ENCODE data around the gene ATAD2B.
"Not testable (repeated sequence)": the region's sequence is repeated elsewhere in the genome, so short reads cannot be mapped to it uniquely, and the experiment has no call there.

ATAD2B gene

DNA sequence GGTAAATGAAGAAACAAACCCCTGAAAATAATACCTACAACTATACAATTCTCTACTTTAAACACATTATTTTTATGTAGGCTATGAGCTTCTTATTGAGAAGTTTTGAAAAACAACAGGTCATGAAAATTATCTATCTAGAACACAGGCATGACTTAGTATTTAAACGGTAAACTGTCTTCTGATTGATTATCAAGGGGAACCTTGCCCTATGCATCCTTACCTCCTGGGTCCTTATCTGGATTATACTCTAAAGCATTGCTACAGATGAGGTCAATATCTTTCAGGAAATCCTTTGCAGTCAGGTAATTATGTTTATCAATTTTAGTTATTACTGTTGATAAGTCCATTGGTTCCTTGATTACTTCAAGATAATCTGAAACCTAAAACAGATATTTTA lies 144.3 kb downstream of the ATAD2B start:
- DNase-seq = no peak

- DNase-seq = no peak
These were observed 144.8 kb downstream of the ATAD2B start for GRCh38 chr2:23782126-23782525.

DNA sequence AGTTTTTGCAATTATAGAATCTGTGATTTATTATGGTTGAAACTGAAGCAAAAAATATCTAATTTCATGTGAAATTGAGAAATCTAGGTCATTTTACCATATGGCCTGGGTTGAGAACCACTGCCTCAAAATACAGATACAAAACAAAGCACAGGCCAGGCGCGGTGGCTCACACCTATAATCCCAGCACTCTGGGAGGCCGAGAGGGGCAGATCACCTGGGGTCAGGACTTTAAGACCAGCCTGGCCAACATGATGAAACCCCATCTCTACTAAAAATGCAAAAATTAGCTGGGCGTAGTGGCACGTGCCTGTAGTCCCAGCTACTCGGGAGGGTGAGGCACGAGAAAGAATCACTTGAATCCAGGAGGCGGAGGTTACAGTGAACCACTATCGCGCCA lies 146.5 kb downstream of the ATAD2B start:
- not testable (repeated sequence) for DNase-seq

DNA sequence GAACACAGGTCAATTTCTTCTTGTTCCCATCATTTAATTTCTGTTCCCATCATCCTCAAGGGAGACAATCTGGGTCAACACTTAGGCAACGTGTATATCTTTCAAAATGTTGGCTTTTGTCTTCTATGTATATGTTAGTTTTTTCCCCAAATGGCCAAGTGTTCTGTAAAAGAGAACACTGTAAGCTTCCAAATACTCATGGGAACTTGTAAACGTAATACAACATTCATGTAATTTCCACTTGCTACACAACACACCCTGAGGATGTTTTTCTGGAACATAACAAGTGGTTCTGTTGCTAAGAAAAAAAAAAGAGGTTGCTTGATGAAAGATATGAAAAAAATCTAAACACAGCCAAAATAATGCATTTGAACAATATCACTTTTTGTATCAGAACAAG lies 149.1 kb downstream of the ATAD2B start:
- DNase-seq = no peak

DNA sequence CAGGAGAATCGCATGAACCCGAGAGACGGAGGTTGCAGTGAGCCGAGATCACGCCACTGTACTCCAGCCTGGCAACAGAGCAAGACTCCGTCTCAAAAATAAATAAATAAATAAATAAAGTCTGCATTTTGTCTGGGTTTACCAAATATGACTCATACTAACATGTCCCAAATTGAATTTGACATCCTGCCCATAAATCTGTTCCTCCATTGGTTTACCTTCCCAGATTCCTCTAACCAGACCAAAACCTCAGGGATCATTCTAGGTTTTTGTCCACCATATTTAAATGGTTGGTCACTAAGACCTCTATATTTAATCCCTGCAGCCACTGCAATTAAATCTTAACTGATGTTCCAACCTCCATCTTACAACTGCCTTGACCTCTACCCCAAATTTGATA lies 150.9 kb downstream of the ATAD2B start:
- DNase-seq = no peak

DNA sequence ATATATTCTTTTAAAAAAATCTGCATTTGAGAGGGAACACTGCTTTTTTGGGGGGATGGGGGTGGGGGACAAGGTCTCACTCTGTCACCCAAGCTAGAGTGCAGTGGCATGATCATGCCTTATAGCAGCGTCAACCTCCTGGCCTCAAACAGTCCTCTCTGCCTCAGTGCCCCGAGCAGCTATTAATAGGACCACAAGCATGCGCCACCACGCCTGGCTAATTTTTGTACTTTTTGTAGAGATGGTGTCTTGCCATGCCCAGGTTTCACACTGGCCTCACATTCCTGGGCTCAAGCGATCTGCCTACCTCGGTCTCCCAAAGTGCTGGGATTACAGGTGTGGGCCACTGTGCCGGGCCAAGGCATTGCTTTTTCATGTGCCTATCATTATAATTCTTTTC lies 154.2 kb downstream of the ATAD2B start:
- DNase-seq = no peak

GRCh38 chr2:23772056-23772455 lies 154.9 kb downstream of the ATAD2B start:
- no peak for DNase-seq

GRCh38 chr2:23769364-23769763 lies 157.6 kb downstream of the ATAD2B start:
- DNase-seq = no peak

DNA sequence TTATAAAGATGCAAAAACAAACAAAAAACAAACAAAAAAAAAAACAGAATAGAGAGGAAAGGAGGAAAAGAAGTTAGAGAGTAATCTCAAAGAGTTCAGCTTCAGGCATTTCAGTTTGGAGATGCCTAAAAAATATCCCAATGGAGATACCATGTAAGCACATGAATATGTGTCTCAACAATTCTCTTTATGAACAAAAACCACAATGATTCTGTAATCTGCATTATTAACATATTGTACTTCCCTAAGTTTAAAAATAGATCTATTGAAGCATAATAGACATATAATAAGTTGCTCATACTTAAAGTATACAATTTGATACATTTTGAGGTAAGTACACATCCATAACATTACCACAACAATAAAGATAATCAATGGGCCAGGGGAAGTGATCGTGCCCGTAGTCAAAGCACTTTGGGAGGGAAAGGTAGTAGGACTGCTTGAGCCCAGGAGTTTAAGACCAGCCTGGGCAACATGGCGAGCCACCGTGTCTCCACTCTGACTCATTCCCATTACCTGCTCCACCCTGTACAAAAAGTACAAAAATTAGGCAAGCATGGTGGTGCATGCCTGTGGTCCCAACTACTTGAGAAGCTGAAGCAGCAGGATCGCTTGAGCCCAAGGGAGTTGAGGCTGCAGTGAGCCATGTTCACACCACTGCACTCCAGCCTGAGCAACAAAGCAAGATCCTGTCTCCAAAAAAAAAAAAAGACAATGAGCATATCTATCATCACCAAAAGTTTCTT lies 158.9 kb downstream of the ATAD2B start:
- no peak for DNase-seq

DNA sequence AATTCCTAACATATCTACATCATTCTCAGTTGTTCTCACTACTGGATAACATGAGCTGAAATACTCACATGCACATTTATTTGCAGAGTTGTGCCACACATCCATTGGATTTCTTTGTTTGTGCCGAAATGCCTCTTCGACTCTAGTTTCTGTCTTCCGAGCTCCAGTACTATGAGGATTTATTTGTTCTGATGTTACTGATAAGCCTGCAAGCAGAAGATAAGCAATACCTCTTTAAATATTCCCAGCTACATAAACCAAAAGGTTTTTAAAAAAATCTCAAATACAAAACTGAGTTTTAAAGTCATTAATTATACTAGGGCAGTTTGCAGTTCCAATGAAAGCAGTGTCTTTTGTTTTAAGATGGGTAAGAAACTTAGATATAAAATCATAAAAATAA lies 164.8 kb downstream of the ATAD2B start:
- no peak for DNase-seq

- DNase-seq = no peak
These were observed 165.3 kb downstream of the ATAD2B start for GRCh38 chr2:23761638-23762037.

DNA sequence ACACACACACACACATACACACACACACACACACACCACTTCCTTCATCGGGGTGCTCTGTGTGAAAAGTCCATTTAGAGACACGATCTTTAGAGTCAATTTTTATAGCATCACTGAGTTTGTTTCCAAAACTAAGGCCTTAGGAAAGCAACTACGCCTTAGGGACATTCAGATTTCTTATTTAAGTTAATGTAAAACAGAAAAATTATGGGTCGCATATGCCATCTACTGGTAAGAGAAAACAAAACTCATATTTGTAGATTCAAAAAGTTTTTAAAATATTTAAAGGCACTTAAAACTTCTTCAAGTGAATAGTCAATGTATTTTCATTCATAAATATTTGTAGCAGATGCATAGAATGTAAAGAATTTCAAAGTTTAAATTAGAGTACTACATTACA lies 166.2 kb downstream of the ATAD2B start:
- no peak for DNase-seq

GRCh38 chr2:23757686-23758433 lies 169.1 kb downstream of the ATAD2B start:
- DNase-seq = no peak

GRCh38 chr2:23756593-23757292 lies 170.2 kb downstream of the ATAD2B start:
- DNase-seq = no peak

GRCh38 chr2:23754970-23755369 lies 172.0 kb downstream of the ATAD2B start:
- no peak for DNase-seq

DNA sequence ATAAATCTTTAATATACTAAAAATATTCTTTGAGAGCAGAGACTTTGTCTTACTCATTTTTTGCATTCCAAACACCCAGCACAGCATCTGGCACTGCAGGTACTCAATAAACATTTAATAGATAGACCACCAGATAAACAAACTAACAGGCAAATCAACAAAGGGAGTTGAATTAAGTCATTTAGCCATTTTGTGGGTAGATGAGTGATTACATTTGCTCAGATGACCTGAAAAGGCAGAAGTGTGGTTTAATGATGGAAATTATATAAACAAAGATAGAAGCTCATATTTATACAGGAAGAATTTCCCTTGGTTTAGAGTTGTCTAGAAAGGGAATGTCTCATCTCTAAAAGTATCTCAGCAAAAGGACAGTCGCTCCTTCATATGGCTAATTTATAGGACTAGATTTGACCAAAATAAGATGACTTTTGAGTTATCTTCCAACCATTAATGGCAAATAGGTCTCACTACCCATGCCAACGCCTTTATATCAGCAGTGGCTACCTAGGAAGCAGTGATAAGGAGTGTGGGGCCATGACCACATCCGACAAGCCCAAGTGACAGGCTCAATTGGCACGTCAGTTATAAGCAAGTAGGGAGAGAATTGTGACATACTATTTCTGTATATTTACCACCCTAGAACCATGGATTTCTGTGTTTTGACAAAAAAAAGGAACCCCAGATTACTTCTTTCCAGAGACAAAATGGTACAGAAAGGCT lies 173.5 kb downstream of the ATAD2B start:
- DNase-seq = peak in 1 of 2 experiments; percentile 12

DNA sequence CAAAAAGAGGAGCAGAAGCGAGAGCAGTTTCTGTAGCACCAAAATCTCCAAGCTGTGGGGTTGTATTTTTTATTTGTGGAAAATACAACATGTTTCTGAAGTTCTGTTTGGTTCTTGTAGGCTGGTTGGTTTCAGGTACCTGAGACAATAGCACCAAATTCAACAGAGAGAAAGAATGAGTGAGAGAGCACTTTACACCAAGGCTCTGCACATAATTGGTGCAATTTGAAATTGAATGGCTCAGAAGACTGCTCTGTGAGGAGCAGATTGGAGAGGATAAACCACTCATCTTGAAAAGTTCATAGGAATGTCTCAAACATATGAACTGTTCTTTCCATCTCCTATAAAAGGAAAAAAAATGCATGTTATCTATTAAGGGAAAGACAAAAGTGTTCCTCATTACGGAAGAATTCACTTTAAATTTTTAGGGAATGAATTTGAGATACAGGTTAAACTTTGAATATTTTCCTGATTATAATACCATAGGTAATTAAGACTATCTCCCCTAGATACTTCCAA lies 175.1 kb downstream of the ATAD2B start:
- no peak for DNase-seq

GRCh38 chr2:23746141-23746863 lies 180.6 kb downstream of the ATAD2B start:
- no peak for DNase-seq

GRCh38 chr2:23745726-23746105 lies 181.2 kb downstream of the ATAD2B start:
- no peak for DNase-seq

- DNase-seq = no peak
These were observed 181.7 kb downstream of the ATAD2B start for GRCh38 chr2:23745068-23745725.

DNA sequence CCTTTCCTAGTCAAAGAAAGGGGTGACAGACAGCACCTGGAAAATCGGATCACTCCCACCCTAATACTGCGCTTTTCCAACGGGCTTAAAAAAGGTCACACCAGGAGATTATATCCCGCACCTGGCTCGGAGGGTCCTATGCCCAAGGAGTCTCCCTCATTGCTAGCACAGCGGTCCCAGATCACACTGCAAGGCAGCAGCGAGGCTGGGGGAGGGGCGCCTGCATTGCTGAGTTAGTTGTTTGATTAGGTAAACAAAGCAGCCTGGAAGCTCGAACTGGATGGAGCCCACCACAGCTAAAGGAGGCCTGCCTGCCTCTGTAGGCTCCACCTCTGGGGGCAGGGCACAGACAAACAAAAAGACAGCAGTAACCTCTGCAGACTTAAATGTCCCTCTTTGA lies 190.1 kb downstream of the ATAD2B start:
- DNase-seq = not testable (repeated sequence)

- no peak for DNase-seq
These were observed 192.5 kb downstream of the ATAD2B start for GRCh38 chr2:23734416-23734815.

All from NCI-H1930 (cell line).